Activated T-cell treated with anti-CD3 and anti-CD28 coated beads, Interleukin-2, amount 50 U/mL, for 1 hour (primary cell): ENCODE data around the gene PPP2R1B.

Source experiments
- DNase-seq: peaks from one replicate; pipeline ENCODE4 v3.0.0-alpha.2; 2020

Gene PPP2R1B

GRCh38 chr11:111745719-111746504 is 20.3 kb downstream of the PPP2R1B start:
- no peak for DNase-seq

- no peak for DNase-seq
Observed at GRCh38 chr11:111743700-111744099, 22.5 kb downstream of the PPP2R1B start.

- no peak for DNase-seq
Observed at GRCh38 chr11:111741751-111742150, 24.4 kb downstream of the PPP2R1B start.

GRCh38 chr11:111739299-111739698 is 26.9 kb downstream of the PPP2R1B start:
- DNase-seq: no peak

- DNase-seq: no peak
Observed at GRCh38 chr11:111737444-111738210, 28.6 kb downstream of the PPP2R1B start.

- DNase-seq: no peak
Observed at GRCh38 chr11:111736621-111737443, 29.4 kb downstream of the PPP2R1B start.

GRCh38 chr11:111736181-111736590 is 30.0 kb downstream of the PPP2R1B start:
- no peak for DNase-seq

GRCh38 chr11:111735262-111736116 is 30.7 kb downstream of the PPP2R1B start:
- DNase-seq: no peak

- DNase-seq: no peak
Observed at GRCh38 chr11:111734954-111735261, 31.3 kb downstream of the PPP2R1B start.

- no peak for DNase-seq
Observed at GRCh38 chr11:111734101-111734953, 31.9 kb downstream of the PPP2R1B start.

- no peak for DNase-seq
Observed at GRCh38 chr11:111733611-111734088, 32.5 kb downstream of the PPP2R1B start.

GRCh38 chr11:111733016-111733415 is 33.2 kb downstream of the PPP2R1B start:
- DNase-seq: no peak

GRCh38 chr11:111731821-111732220 is 34.4 kb downstream of the PPP2R1B start:
- DNase-seq: no peak

- DNase-seq: no peak
Observed at GRCh38 chr11:111730871-111731591, 35.2 kb downstream of the PPP2R1B start.

- no peak for DNase-seq
Observed at GRCh38 chr11:111729831-111730311, 36.3 kb downstream of the PPP2R1B start.

GRCh38 chr11:111729071-111729830 is 36.9 kb downstream of the PPP2R1B start:
- DNase-seq: no peak

- DNase-seq: no peak
Observed at GRCh38 chr11:111727431-111727830, 38.8 kb downstream of the PPP2R1B start.

- DNase-seq: no peak
Observed at GRCh38 chr11:111726301-111726713, 39.9 kb downstream of the PPP2R1B start.

- no peak for DNase-seq
Observed at GRCh38 chr11:111725621-111726020, 40.6 kb downstream of the PPP2R1B start.
